ENCODE results near the gene ITK.
"Not testable (repeated sequence)": the region's sequence is repeated elsewhere in the genome, so short reads cannot be mapped to it uniquely, and the experiment has no call there.

The ITK gene

DNA sequence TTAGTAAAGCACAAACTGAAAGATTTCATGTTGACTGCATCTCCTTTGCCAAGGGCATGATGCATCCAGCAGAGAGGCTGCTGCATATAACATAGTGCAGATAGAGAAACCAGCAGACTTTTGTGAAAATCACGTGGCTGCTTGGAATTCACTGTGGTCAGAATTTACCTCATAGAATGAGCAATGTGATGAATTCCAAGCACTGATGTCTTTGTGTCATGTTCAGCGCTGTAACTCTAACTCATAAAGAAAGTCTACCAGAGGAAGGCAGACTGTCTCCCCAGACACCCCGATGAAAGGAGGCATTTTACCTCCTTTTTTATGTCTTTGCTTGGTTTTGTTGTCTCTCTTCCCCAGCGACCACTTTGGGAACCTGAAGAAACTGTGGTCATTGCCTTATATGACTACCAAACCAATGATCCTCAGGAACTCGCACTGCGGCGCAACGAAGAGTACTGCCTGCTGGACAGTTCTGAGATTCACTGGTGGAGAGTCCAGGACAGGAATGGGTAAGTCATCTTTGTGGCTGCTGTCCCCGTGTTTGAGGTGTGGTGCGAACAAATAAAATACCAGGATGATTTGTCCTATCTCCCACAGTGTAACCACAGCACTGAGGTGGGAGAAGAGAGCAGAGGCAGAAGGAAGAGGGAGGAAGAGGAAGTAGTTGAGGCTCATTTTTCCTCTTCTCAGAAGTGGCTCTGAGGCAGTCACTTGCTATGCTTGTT is 42.0 kb downstream of the ITK start:
- H3K36me3 ChIP-seq (ENCODE audit: control insufficient read depth in 2 of 2, insufficient read depth in 2 of 2, low read length in 2 of 2): no peaks in the 10 kb centered on the region
- no peaks in the 10 kb centered on the region for H3K4me1 ChIP-seq (ENCODE audit: control insufficient read depth, insufficient read depth, low read length)
- H3K9ac ChIP-seq (ENCODE audit: low read length in 2 of 2): no peak overlapping the region
- H3K27me3 ChIP-seq (ENCODE audit: control insufficient read depth in 1 of 2, insufficient read depth in 2 of 2, low read length in 2 of 2): no peaks in the 10 kb centered on the region
- H3K4me3 ChIP-seq (ENCODE audit: low read length in 2 of 2): no peak overlapping the region
- no peaks in the 10 kb centered on the region for H3K9me3 ChIP-seq (ENCODE audit: control insufficient read depth in 2 of 2, low read length in 2 of 2)
- H3K27ac ChIP-seq (ENCODE audit: low read length): no peak overlapping the region

- Histone ChIP-seq H3K36me3 (ENCODE audit: control insufficient read depth in 2 of 2, insufficient read depth in 2 of 2, low read length in 2 of 2) (no peaks in the 10 kb centered on the region), H3K9me3 (ENCODE audit: control insufficient read depth in 2 of 2, low read length in 2 of 2) (no peaks in the 10 kb centered on the region), H3K4me3 (ENCODE audit: low read length in 2 of 2) (no peak overlapping the region), H3K9ac (ENCODE audit: low read length in 2 of 2) (no peak overlapping the region), H3K27me3 (ENCODE audit: control insufficient read depth in 1 of 2, insufficient read depth in 2 of 2, low read length in 2 of 2) (no peaks in the 10 kb centered on the region), H3K4me1 (ENCODE audit: control insufficient read depth, insufficient read depth, low read length) (no peaks in the 10 kb centered on the region), H3K27ac (ENCODE audit: low read length) (no peak overlapping the region)
Measured at GRCh38 chr5:157225469-157226422, 45.1 kb downstream of the ITK start.

- Histone ChIP-seq H3K36me3 (ENCODE audit: control insufficient read depth in 2 of 2, insufficient read depth in 2 of 2, low read length in 2 of 2) (no peaks in the 10 kb centered on the region), H3K27me3 (ENCODE audit: control insufficient read depth in 1 of 2, insufficient read depth in 2 of 2, low read length in 2 of 2) (no peaks in the 10 kb centered on the region)
Measured at GRCh38 chr5:157230610-157231009, 50.0 kb downstream of the ITK start.

DNA sequence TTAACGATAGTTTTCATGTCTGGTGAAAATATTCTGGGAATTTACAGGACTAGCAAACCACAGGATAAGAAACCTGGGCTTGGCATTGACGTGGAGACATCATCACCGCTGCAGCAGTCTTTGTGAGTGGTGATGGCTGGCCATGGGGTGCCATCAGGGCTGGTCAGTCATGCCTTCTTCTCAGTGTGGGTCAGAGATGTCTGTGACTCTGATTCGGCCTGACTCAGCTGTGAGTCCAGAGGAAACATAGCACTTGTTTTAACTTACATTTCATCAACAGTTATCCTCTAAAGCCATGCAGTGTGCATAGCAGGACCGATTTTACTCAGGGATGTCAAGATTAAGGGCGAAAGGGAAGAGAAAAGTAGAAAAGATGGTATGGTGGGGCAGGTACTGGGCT is 52.1 kb downstream of the ITK start:
- no peak overlapping the region for H3K27ac ChIP-seq (ENCODE audit: low read length)
- no peaks in the 10 kb centered on the region for H3K36me3 ChIP-seq (ENCODE audit: control insufficient read depth in 2 of 2, insufficient read depth in 2 of 2, low read length in 2 of 2)
- H3K9ac ChIP-seq (ENCODE audit: low read length in 2 of 2): no peak overlapping the region
- no peak overlapping the region for H3K4me3 ChIP-seq (ENCODE audit: low read length in 2 of 2)
- H3K27me3 ChIP-seq (ENCODE audit: control insufficient read depth in 1 of 2, insufficient read depth in 2 of 2, low read length in 2 of 2): no peaks in the 10 kb centered on the region
- no peaks in the 10 kb centered on the region for H3K4me1 ChIP-seq (ENCODE audit: control insufficient read depth, insufficient read depth, low read length)
- H3K9me3 ChIP-seq (ENCODE audit: control insufficient read depth in 2 of 2, low read length in 2 of 2): no peaks in the 10 kb centered on the region

More at GRCh38 chr5:157230610-157231009, 50.0 kb downstream of the ITK start:
- Histone ChIP-seq H3K4me1 (ENCODE audit: control insufficient read depth, insufficient read depth, low read length) (no peaks in the 10 kb centered on the region), H3K9me3 (ENCODE audit: control insufficient read depth in 2 of 2, low read length in 2 of 2) (no peaks in the 10 kb centered on the region), H3K4me3 (ENCODE audit: low read length in 2 of 2) (no peak overlapping the region), H3K27ac (ENCODE audit: low read length) (no peak overlapping the region), H3K9ac (ENCODE audit: low read length in 2 of 2) (no peak overlapping the region)

GRCh38 chr5:157233515-157233914 is 52.9 kb downstream of the ITK start:
- Histone ChIP-seq H3K9ac (ENCODE audit: low read length in 2 of 2) (no peak overlapping the region), H3K36me3 (ENCODE audit: control insufficient read depth in 2 of 2, insufficient read depth in 2 of 2, low read length in 2 of 2) (no peaks in the 10 kb centered on the region), H3K4me3 (ENCODE audit: low read length in 2 of 2) (no peak overlapping the region), H3K27ac (ENCODE audit: low read length) (no peak overlapping the region), H3K27me3 (ENCODE audit: control insufficient read depth in 1 of 2, insufficient read depth in 2 of 2, low read length in 2 of 2) (no peaks in the 10 kb centered on the region), H3K4me1 (ENCODE audit: control insufficient read depth, insufficient read depth, low read length) (no peaks in the 10 kb centered on the region), H3K9me3 (ENCODE audit: control insufficient read depth in 2 of 2, low read length in 2 of 2) (no peaks in the 10 kb centered on the region)

DNA sequence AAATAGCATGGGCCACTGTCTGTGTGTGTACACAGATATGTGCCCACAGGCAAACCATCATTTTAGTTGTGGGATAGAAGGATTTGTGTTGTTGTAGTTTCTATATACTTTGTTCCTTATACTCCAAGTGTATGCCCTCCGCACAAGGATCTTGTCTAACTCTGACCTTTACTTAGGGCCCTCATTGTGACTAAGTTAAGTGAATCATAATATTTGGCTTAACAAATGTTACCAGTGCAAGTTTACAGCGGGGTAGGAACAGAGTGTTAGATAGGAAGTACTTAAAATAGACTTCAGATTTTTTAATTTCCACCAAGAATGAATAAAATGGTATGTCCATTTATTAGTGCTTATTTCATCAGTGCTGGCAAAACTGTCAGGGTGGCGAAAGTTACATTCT is 55.8 kb downstream of the ITK start:
- H3K27ac ChIP-seq (ENCODE audit: low read length): no peak overlapping the region
- no peaks in the 10 kb centered on the region for H3K4me1 ChIP-seq (ENCODE audit: control insufficient read depth, insufficient read depth, low read length)
- H3K36me3 ChIP-seq (ENCODE audit: control insufficient read depth in 2 of 2, insufficient read depth in 2 of 2, low read length in 2 of 2): no peaks in the 10 kb centered on the region
- no peak overlapping the region for H3K9ac ChIP-seq (ENCODE audit: low read length in 2 of 2)
- H3K4me3 ChIP-seq (ENCODE audit: low read length in 2 of 2): no peak overlapping the region
- no peaks in the 10 kb centered on the region for H3K27me3 ChIP-seq (ENCODE audit: control insufficient read depth in 1 of 2, insufficient read depth in 2 of 2, low read length in 2 of 2)
- H3K9me3 ChIP-seq (ENCODE audit: control insufficient read depth in 2 of 2, low read length in 2 of 2): no peaks in the 10 kb centered on the region

- Histone ChIP-seq H3K9me3 (ENCODE audit: control insufficient read depth in 2 of 2, low read length in 2 of 2) (no peaks in the 10 kb centered on the region), H3K36me3 (ENCODE audit: control insufficient read depth in 2 of 2, insufficient read depth in 2 of 2, low read length in 2 of 2) (no peaks in the 10 kb centered on the region), H3K27me3 (ENCODE audit: control insufficient read depth in 1 of 2, insufficient read depth in 2 of 2, low read length in 2 of 2) (no peaks in the 10 kb centered on the region), H3K9ac (ENCODE audit: low read length in 2 of 2) (no peak overlapping the region), H3K4me1 (ENCODE audit: control insufficient read depth, insufficient read depth, low read length) (no peaks in the 10 kb centered on the region), H3K4me3 (ENCODE audit: low read length in 2 of 2) (no peak overlapping the region), H3K27ac (ENCODE audit: low read length) (no peak overlapping the region)
Measured at GRCh38 chr5:157241483-157241882, 60.8 kb downstream of the ITK start.

GRCh38 chr5:157244704-157245103 is 64.1 kb downstream of the ITK start:
- not testable (repeated sequence) for H3K36me3 ChIP-seq (ENCODE audit: control insufficient read depth in 2 of 2, insufficient read depth in 2 of 2, low read length in 2 of 2); H3K9me3 ChIP-seq (ENCODE audit: control insufficient read depth in 2 of 2, low read length in 2 of 2); H3K9ac ChIP-seq (ENCODE audit: low read length in 2 of 2); H3K4me1 ChIP-seq (ENCODE audit: control insufficient read depth, insufficient read depth, low read length); H3K27ac ChIP-seq (ENCODE audit: low read length); H3K27me3 ChIP-seq (ENCODE audit: control insufficient read depth in 1 of 2, insufficient read depth in 2 of 2, low read length in 2 of 2); H3K4me3 ChIP-seq (ENCODE audit: low read length in 2 of 2)

DNA sequence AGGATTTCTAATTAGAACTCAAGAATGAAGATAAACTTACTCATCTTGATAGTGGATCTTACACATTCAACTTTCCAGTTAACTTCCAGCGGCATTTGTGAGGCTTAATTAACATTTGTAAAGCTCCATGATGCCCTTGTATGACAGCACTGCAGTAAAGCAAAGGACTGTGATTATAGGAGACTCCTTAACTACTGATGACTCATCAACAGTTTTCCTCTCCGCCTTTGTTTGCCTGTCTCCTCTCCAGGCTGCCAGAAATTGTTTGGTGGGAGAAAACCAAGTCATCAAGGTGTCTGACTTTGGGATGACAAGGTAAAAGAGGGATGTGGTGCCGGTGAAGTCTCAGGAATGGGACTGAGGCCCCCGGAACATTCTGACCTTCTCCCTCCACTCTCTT is 64.8 kb downstream of the ITK start:
- no peak overlapping the region for H3K9ac ChIP-seq (ENCODE audit: low read length in 2 of 2)
- no peak overlapping the region for H3K27ac ChIP-seq (ENCODE audit: low read length)
- no peak overlapping the region for H3K4me3 ChIP-seq (ENCODE audit: low read length in 2 of 2)
- H3K36me3 ChIP-seq (ENCODE audit: control insufficient read depth in 2 of 2, insufficient read depth in 2 of 2, low read length in 2 of 2): no peaks in the 10 kb centered on the region
- no peaks in the 10 kb centered on the region for H3K27me3 ChIP-seq (ENCODE audit: control insufficient read depth in 1 of 2, insufficient read depth in 2 of 2, low read length in 2 of 2)
- H3K9me3 ChIP-seq (ENCODE audit: control insufficient read depth in 2 of 2, low read length in 2 of 2): no peaks in the 10 kb centered on the region
- no peaks in the 10 kb centered on the region for H3K4me1 ChIP-seq (ENCODE audit: control insufficient read depth, insufficient read depth, low read length)

GRCh38 chr5:157245886-157246285 is 65.2 kb downstream of the ITK start:
- Histone ChIP-seq H3K9me3 (ENCODE audit: control insufficient read depth in 2 of 2, low read length in 2 of 2) (no peaks in the 10 kb centered on the region), H3K4me1 (ENCODE audit: control insufficient read depth, insufficient read depth, low read length) (no peaks in the 10 kb centered on the region), H3K36me3 (ENCODE audit: control insufficient read depth in 2 of 2, insufficient read depth in 2 of 2, low read length in 2 of 2) (no peaks in the 10 kb centered on the region), H3K9ac (ENCODE audit: low read length in 2 of 2) (no peak overlapping the region), H3K27ac (ENCODE audit: low read length) (no peak overlapping the region), H3K27me3 (ENCODE audit: control insufficient read depth in 1 of 2, insufficient read depth in 2 of 2, low read length in 2 of 2) (no peaks in the 10 kb centered on the region), H3K4me3 (ENCODE audit: low read length in 2 of 2) (no peak overlapping the region)

GRCh38 chr5:157247267-157247666 is 66.6 kb downstream of the ITK start:
- no peaks in the 10 kb centered on the region for H3K4me1 ChIP-seq (ENCODE audit: control insufficient read depth, insufficient read depth, low read length)
- H3K36me3 ChIP-seq (ENCODE audit: control insufficient read depth in 2 of 2, insufficient read depth in 2 of 2, low read length in 2 of 2): no peaks in the 10 kb centered on the region
- H3K27me3 ChIP-seq (ENCODE audit: control insufficient read depth in 1 of 2, insufficient read depth in 2 of 2, low read length in 2 of 2): no peaks in the 10 kb centered on the region

More at GRCh38 chr5:157247267-157247666, 66.6 kb downstream of the ITK start:
- no peaks in the 10 kb centered on the region for H3K9me3 ChIP-seq (ENCODE audit: control insufficient read depth in 2 of 2, low read length in 2 of 2)
- no peak overlapping the region for H3K9ac ChIP-seq (ENCODE audit: low read length in 2 of 2)
- H3K27ac ChIP-seq (ENCODE audit: low read length): no peak overlapping the region
- no peak overlapping the region for H3K4me3 ChIP-seq (ENCODE audit: low read length in 2 of 2)
